ENCODE measurements around the gene FAM53A. TPM values are rescaled to one million over a fixed set of nuclear protein-coding genes. Genes with fewer than 3 reads are reported as not detected.

FAM53A gene
- total and polyA plus RNA-seq, 10 of the 15 experiments (the other 5 are each of a cell fraction or from before 2014, with no cell fraction given): 0.02 to 0.87 (median 0.38) TPM; not detected in 2

DNA sequence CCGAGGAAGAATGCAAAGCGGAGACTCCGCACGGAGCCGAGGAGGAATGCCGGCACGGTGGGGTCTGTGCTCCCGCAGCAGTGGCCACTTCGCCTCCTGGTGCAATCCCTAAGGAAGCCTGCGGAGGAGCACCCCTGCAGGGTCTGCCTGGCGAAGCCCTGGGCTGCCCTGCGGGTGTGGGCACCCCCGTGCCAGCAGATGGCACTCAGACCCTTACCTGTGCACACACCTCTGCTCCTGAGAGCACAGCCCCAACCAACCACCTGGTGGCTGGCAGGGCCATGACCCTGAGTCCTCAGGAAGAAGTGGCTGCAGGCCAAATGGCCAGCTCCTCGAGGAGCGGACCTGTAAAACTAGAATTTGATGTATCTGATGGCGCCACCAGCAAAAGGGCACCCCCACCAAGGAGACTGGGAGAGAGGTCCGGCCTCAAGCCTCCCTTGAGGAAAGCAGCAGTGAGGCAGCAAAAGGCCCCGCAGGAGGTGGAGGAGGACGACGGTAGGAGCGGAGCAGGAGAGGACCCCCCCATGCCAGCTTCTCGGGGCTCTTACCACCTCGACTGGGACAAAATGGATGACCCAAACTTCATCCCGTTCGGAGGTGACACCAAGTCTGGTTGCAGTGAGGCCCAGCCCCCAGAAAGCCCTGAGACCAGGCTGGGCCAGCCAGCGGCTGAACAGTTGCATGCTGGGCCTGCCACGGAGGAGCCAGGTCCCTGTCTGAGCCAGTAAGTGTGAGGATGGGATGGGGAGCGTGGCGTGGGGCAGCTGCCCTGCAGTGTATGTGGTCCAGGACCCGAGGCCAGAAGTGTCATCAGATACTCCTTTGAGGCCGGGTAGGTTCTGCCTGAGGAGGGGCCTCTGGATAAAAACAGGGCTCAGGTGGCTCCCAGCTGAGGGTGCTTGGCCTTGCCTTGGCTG, 44.2 kb upstream of the FAM53A start:
- in situ Hi-C loops (cut with MboI): loop anchor here (5.0 kb wide), 1 partner anchor 36 kb away; no protein-coding TSS in a partner anchor
- intact Hi-C loops (cut with micrococcal nuclease; ENCODE audit: unreplicated experiment): no loop called here
- no peak overlapping the region for H3K9ac ChIP-seq (ENCODE audit: control insufficient read depth, insufficient read depth, low read length)
- no peak for DNase-seq (ENCODE audit: low read depth, low spot score)
- ChIA-PET SMC1A (ENCODE audit: uncharacterized antibody, unreplicated experiment) (interaction anchor here (11.0 kb wide), 1 partner anchor 35 kb away, joined by 132 read pairs; no protein-coding TSS in a partner anchor), RAD21 (ENCODE audit: unreplicated experiment) (interaction anchor here (1.0 kb wide), 1 partner anchor 35 kb away, joined by 9 read pairs; no protein-coding TSS in a partner anchor), CTCF (interaction anchor here (2.2 to 15.5 kb wide), 2 partner anchors 19 to 34 kb away, joined by 9 to 317 read pairs; no protein-coding TSS in a partner anchor), POLR2A (interaction anchor here (1.5 to 3.1 kb wide), 2 partner anchors 35 kb away, joined by 4 to 10 read pairs; no protein-coding TSS in a partner anchor)
- H4K20me1 ChIP-seq (ENCODE audit: control insufficient read depth, insufficient read depth): no peaks in the 10 kb centered on the region
- H3K4me1 ChIP-seq (ENCODE audit: control insufficient read depth, insufficient read depth, low read length): peaks cover 7% of the 10 kb centered on the region
- no peaks in the 10 kb centered on the region for H3K9me3 ChIP-seq (replicated peaks; ENCODE audit: control insufficient read depth, insufficient read depth, low read length)
- H3K4me3 ChIP-seq: no peak overlapping the region
- no peak overlapping the region for H2AFZ ChIP-seq (ENCODE audit: control insufficient read depth, low read depth, low read length)
- H3K27me3 ChIP-seq (replicated peaks in 1 of 2; ENCODE audit: control insufficient read depth in 2 of 2, insufficient read depth in 2 of 2, low read length in 1 of 2): no peaks in the 10 kb centered on the region
- ATAC-seq: no peak
- FAIRE-seq: no peak
- H3K4me2 ChIP-seq (ENCODE audit: control insufficient read depth, insufficient read depth): no peak overlapping the region
- no TSS peak for BruUV-seq (replicated peaks)
- H3K36me3 ChIP-seq (ENCODE audit: control insufficient read depth in 2 of 2, insufficient read depth in 2 of 2, low read length in 1 of 2): peaks cover 38 to 53% of the 10 kb centered on the region in 2 experiments; a peak in 3 of 4 replicates
- WGBS (ENCODE audit: insufficient coverage, insufficient replicate concordance, low lambda C conversion rate, missing lambda C conversion rate): 95% methylated on average over 31 of the region's 31 CpGs
- peaks cover 38% of the 10 kb centered on the region for H3K79me2 ChIP-seq (ENCODE audit: control insufficient read depth, insufficient read depth, low read length)
- H3K27ac ChIP-seq (ENCODE audit: control insufficient read depth, insufficient read depth): no peak overlapping the region
- TF ChIP-seq HCFC1 (IDR thresholded peaks at IDR 0.05; ENCODE audit: low read length) (no peak), KDM1A (IDR thresholded peaks at IDR 0.05; ENCODE audit: borderline replicate concordance) (no peak), MTA3 (IDR thresholded peaks at IDR 0.05; ENCODE audit: borderline replicate concordance, low read length) (no peak), EP300 (IDR thresholded peaks at IDR 0.05; ENCODE audit: borderline replicate concordance in 1 of 2, control insufficient read depth in 1 of 2, low read depth in 2 of 2, low read length in 2 of 2) (no peak), SMARCA5 (IDR thresholded peaks at IDR 0.05) (no peak), ZBED1 (IDR thresholded peaks at IDR 0.05; ENCODE audit: borderline replicate concordance) (no peak), HDAC2 (IDR thresholded peaks at IDR 0.05) (no peak), ZNF207 (IDR thresholded peaks at IDR 0.05; ENCODE audit: borderline replicate concordance) (no peak), CBX5 (IDR thresholded peaks at IDR 0.05; ENCODE audit: low read depth) (no peak), ZNF384 (IDR thresholded peaks at IDR 0.05; ENCODE audit: borderline replicate concordance, low read depth, low read length) (no peak), PKNOX1 (IDR thresholded peaks at IDR 0.05) (no peak), LARP7 (IDR thresholded peaks at IDR 0.05) (no peak), JUNB (IDR thresholded peaks at IDR 0.05) (no peak), POLR2AphosphoS2 (IDR thresholded peaks at IDR 0.05; ENCODE audit: low read depth, low read length) (no peak), CEBPB (IDR thresholded peaks at IDR 0.05; ENCODE audit: borderline replicate concordance in 1 of 2, low read depth in 2 of 2, low read length in 2 of 2) (no peak), TAF1 (IDR thresholded peaks at IDR 0.05; ENCODE audit: borderline replicate concordance, low read depth, low read length) (no peak), CUX1 (IDR thresholded peaks at IDR 0.05; ENCODE audit: insufficient replicate concordance, low read depth, low read length) (no peak)

All from GM12878 (cell line).